Measurements from ENCODE around the gene MRPL17.

- TF ChIP-seq HBP1 (CRISPR knock-in tag; IDR thresholded peaks at IDR 0.05; ENCODE audit: low read depth) (no peak), POLR2A (IDR thresholded peaks at IDR 0.05; ENCODE audit: insufficient read depth in 1 of 2, low read depth in 2 of 2, low read length in 2 of 2) (no peak), GPBP1L1 (CRISPR knock-in tag; IDR thresholded peaks at IDR 0.05) (no peak), CTCF (CRISPR knock-in tag; IDR thresholded peaks at IDR 0.05) (no peak), ETS1 (CRISPR knock-in tag; IDR thresholded peaks at IDR 0.05) (no peak), PHB2 (IDR thresholded peaks at IDR 0.05; ENCODE audit: partially characterized antibody) (no peak), RFX5 (IDR thresholded peaks at IDR 0.05; ENCODE audit: low read depth, low read length) (no peak), MYC (CRISPR knock-in tag; IDR thresholded peaks at IDR 0.05; ENCODE audit: borderline replicate concordance) (no peak), EZH2 (conservative IDR thresholded peaks at IDR 0.05; ENCODE audit: low read depth, low read length) (no peak), HNRNPK (IDR thresholded peaks at IDR 0.05; ENCODE audit: low read depth, low read length, poor library complexity, severe bottlenecking) (no peak)
These were observed 36.4 kb upstream of the MRPL17 start for GRCh38 chr11:6719576-6719975.

Measured in HepG2 (cell line).